Motor neuron (in vitro differentiated cells): ENCODE measurements around the gene MAG. TPM values are rescaled to one million over a fixed set of nuclear protein-coding genes. Genes with fewer than 3 reads are reported as not detected.
A peak's percentile ranks its signal among the peaks of the same experiment; 100 is the strongest.

Experiments used
- ATAC-seq, 8 experiments: fragments of 200-7000 bp; cut with Tn5 transposase; replicated peaks in 6 of 8; 2 replicates each; pipeline ENCODE4 v1.8.0; 2021; ENCODE audit warnings: mild to moderate bottlenecking in 8 of 8, moderate library complexity in 8 of 8
- H3K27ac ChIP-seq, 2 donors: fragments of 250-450 bp; sonication (Bioruptor Pico); 2 replicates each; pipeline ENCODE4 v1.9.0; 2021; ENCODE audit warnings: antibody characterized with exemption in 2 of 2, mild to moderate bottlenecking in 2 of 2, moderate library complexity in 1 of 2
- H3K4me1 ChIP-seq, 2 donors: fragments of 250-450 bp; sonication (Bioruptor Pico); replicated peaks in 1 of 2; 2 replicates each; pipeline ENCODE4 v1.6.1; 2021; ENCODE audit warnings: antibody characterized with exemption in 2 of 2, mild to moderate bottlenecking in 2 of 2, moderate library complexity in 1 of 2
- H3K4me3 ChIP-seq, 5 donors: fragments of 250-450 bp; sonication (Bioruptor Pico); 2 replicates each; pipeline ENCODE4 v1.9.0; 2021; ENCODE audit warnings: antibody characterized with exemption in 5 of 5, mild to moderate bottlenecking in 5 of 5, moderate library complexity in 4 of 5
- WGBS, 10 experiments: fragments of 450-650 bp; shearing (Covaris generic); methylation state at CpG; one replicate each; pipeline ENCODE4 v1.0.0; 2022; 5-methylcytosine and 5-hydroxymethylcytosine counted together
- in situ Hi-C, 9 experiments: fragments of 400-800 bp; cut with MboI; loops; one replicate each; pipeline ENCODE4 v1.15.0; 2021; ENCODE audit warnings: low sequenced_read_pairs in 9 of 9, low pct_unique_long_range_greater_than_20kb in 2 of 9; ENCODE audit not compliant: unreplicated experiment in 9 of 9
- total RNA-seq, 8 experiments: library from RNA; unstranded; fragments of 300-600 nt; gene quantifications; 2 replicates each; pipeline versions ENCODE4 v1.2.3 to v1.2.4, GENCODE V29; 2022

MAG gene
- total RNA-seq, 8 experiments from 2014 or later: 0.42 to 0.73 (median 0.62) TPM; not detected in 5

GRCh38 chr19:35321291-35321690 lies 29.3 kb downstream of the MAG start:
- 55 to 100% (median 95%) methylated on average over 1 to 2 of the region's 2 CpGs; no CpG with 5 or more reads in 2 of the 10 experiments for WGBS, 10 experiments
- peaks cover 17 to 22% of the 10 kb centered on the region in 2 donors for H3K4me1 ChIP-seq
- no peak overlapping the region for H3K27ac ChIP-seq
- in situ Hi-C loops: no loop called here
- H3K4me3 ChIP-seq: no peak overlapping the region
- no peak for ATAC-seq

- no peak overlapping the region for H3K4me3 ChIP-seq
- peaks cover 17 to 20% of the 10 kb centered on the region in 2 donors for H3K4me1 ChIP-seq
- no peak for ATAC-seq
- H3K27ac ChIP-seq: no peak overlapping the region
- 78 to 100% (median 93%) methylated on average over 2 to 9 of the region's 9 CpGs; no CpG with 5 or more reads in 3 of the 10 experiments for WGBS, 10 experiments
- in situ Hi-C loops: no loop called here
These were observed 30.1 kb downstream of the MAG start for GRCh38 chr19:35322014-35322413.

DNA sequence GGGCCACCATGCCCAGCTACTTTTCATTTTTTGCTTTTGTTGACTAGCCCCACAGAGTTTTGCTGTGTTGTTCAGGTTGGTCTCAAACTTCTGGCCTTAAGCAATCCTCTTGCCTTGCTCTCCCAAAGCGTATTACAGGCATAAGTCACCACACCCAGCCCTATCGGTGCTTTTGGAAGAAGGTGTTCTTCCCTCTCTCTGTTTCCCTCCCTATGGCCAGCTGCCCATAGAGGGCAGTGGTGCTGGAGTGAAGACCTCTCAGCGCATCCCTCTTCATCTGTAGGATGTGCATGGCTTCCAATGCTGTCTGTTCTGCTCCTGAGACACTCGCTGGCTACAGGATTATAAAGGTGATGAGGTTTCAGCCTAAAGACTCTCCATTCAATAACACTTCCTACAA lies 35.7 kb downstream of the MAG start:
- 40 to 95% (median 85%) methylated on average over 1 to 4 of the region's 4 CpGs; no CpG with 5 or more reads in 4 of the 10 experiments for WGBS, 10 experiments
- in situ Hi-C loops: no loop called here
- no peaks in the 10 kb centered on the region for H3K4me1 ChIP-seq
- H3K4me3 ChIP-seq: no peak overlapping the region
- no peak overlapping the region for H3K27ac ChIP-seq
- ATAC-seq: peak in 1 of 8 experiments; percentile 42

DNA sequence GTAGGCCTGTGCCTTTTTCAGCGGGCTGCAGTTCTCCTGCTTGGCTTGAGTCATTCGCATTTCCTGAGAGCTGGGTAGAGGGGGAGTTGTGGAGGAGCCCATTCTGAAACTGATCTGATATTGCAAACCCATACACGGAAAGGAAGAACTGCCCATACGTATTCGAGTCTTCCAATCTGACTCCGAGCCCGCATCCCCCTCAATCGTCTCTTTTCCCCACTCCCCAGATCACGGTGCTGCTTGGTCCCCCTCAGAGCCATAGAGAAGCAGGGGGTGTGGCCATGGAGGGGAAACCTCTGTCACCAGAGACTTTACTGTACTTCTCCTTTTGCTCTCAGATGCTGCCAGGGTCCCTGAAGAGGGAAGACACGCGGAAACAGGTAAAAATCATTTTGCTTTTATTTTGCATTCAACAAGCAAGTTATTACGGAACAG lies 36.9 kb downstream of the MAG start, which contains the start of gene CD22:
TSS of gene CD22 (plus strand) at position 337 of the 435 bp plus-strand sequence. CDS start 2,854 bp downstream, outside the sequence.
- no peak for ATAC-seq
- in situ Hi-C loops: no loop called here
- no peaks in the 10 kb centered on the region for H3K4me1 ChIP-seq
- H3K4me3 ChIP-seq: no peak within 1 kb of the TSS
- WGBS, 10 experiments: 61 to 100% (median 80%) methylated on average over 1 to 12 of the region's 12 CpGs; no CpG with 5 or more reads in 2 of the 10 experiments
- no peak within 1 kb of the TSS for H3K27ac ChIP-seq

DNA sequence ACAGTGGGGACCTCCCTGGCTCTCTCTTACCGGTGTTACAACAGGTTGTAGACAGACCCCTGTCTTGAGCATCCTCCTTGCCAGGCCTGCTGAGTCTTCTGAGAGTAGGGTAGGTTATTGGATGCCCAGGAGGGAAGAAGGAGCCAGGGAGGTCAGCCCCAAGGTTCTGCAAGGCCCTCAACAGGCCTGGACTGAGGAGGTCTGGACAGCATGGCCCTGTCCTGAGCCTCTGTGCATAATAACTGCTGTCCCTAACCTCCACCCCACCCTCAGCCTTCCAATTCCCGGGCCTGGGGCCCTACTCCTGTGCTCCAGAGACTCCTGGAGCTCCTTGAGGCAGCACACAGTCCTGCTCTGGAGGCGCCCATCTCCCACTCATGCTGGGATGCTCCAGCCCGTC lies 37.4 kb downstream of the MAG start:
- no peak for ATAC-seq
- whole genome bisulfite sequencing, 10 experiments: 30 to 93% (median 54%) methylated on average over 1 to 2 of the region's 4 CpGs; no CpG with 5 or more reads in 6 of the 10 experiments
- H3K27ac ChIP-seq: no peak overlapping the region
- no peak overlapping the region for H3K4me3 ChIP-seq
- in situ Hi-C loops: no loop called here
- no peaks in the 10 kb centered on the region for H3K4me1 ChIP-seq

GRCh38 chr19:35330475-35330874 lies 38.5 kb downstream of the MAG start:
- Histone ChIP-seq H3K4me1 (no peaks in the 10 kb centered on the region), H3K4me3 (no peak overlapping the region), H3K27ac (no peak overlapping the region)
- in situ Hi-C loops: no loop called here
- ATAC-seq: no peak
- WGBS, 10 experiments: 0 to 68% (median 48%) methylated on average over 1 to 5 of the region's 7 CpGs; no CpG with 5 or more reads in 3 of the 10 experiments

- ATAC-seq: no peak
- Histone ChIP-seq H3K4me3 (no peak overlapping the region), H3K27ac (no peak overlapping the region), H3K4me1 (no peaks in the 10 kb centered on the region)
- in situ Hi-C loops: no loop called here
- 17 to 100% (median 79%) methylated on average over 1 to 9 of the region's 14 CpGs; no CpG with 5 or more reads in 2 of the 10 experiments for WGBS, 10 experiments
These were observed 39.7 kb downstream of the MAG start for GRCh38 chr19:35331551-35332214.

DNA sequence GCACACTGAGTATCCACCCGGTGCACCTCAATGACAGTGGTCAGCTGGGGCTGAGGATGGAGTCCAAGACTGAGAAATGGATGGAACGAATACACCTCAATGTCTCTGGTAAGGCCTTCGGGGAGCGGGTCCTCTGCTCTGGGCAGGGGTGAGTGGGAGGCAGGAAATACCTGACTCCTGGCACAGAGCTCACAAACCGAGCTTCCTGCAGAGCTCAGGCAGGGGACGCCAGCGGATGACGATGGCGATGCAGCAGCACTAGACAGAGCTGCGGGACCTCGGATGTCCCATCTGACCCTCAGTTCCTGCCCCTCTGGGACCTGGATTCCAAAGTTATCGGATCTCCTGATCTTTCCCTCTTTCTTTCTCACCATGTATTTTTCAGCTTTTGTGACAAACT lies 40.9 kb downstream of the MAG start:
- ATAC-seq: no peak
- no peak overlapping the region for H3K4me3 ChIP-seq
- in situ Hi-C loops: no loop called here
- no peaks in the 10 kb centered on the region for H3K4me1 ChIP-seq
- WGBS, 10 experiments: 60 to 86% (median 75%) methylated on average over 1 to 9 of the region's 12 CpGs; no CpG with 5 or more reads in 5 of the 10 experiments
- no peak overlapping the region for H3K27ac ChIP-seq

DNA sequence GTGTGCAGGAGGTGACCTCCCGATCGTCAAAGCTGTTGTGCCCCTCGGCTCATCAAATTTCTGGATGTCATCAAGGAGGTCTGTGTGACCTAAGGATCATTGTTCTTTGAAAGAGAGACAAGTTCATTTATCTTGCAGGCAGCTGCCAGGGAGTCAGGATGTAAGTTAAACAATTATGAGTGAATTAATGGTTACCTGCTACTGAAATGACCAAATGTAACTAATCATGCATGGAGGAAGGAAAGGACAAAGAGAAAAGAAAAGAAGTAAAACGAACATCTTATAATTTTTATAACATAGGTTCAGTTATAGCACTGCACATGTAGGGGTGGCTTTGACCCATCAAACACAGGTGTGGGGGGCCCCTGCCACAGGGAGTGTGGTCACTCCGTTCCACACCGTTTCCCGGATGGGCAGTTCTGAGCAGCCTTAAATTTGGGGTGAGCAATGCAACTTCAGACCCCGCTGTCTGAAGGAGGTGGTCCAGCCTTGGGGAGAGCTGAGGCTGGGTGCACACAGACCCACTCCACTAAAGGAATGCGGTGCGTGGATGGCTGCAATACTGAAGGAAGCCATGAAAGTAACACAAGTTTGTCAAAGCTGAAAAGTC lies 42.3 kb downstream of the MAG start:
- WGBS, 10 experiments: 54 to 100% (median 76%) methylated on average over 1 to 9 of the region's 10 CpGs; no CpG with 5 or more reads in 1 of the 10 experiments
- ATAC-seq: no peak
- in situ Hi-C loops: no loop called here

DNA sequence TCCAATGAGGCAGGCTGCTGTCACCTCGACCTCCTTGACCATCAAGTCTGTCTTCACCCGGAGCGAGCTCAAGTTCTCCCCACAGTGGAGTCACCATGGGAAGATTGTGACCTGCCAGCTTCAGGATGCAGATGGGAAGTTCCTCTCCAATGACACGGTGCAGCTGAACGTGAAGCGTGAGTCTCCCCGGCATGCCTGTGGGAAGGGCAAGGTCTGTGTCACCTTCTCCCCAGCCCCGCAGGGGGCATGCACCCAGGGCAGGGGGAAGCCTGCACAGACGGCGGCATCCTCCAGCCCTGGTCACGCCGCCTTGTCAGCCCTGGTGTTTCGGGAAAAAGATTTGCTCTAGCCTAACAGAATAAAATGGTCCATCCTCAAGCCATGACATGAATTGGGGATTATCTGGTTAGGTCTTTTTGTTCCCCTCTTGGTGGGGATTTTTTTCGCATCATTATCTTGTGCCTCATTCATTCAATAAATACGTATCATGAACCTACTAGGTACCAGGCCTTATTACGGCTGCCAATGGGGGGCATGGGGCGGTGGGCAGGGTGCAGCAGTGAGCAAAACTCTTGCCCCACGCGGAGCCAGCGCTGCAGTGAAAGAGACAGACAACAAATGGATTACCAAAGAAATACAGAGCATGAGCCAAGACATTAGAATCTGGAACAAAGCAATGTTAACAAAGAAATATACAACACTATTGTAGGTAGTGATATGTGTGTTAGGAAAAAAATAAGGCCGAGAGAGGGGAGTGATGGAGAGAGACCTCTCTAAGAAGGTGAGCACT lies 44.4 kb downstream of the MAG start:
- Histone ChIP-seq H3K4me1 (no peaks in the 10 kb centered on the region), H3K4me3 (no peak overlapping the region), H3K27ac (no peak overlapping the region)
- no peak for ATAC-seq
- 0 to 90% (median 79%) methylated on average over 2 to 16 of the region's 21 CpGs; no CpG with 5 or more reads in 1 of the 10 experiments for WGBS, 10 experiments
- in situ Hi-C loops: no loop called here

More for the DNA sequence above, 42.3 kb downstream of the MAG start:
- no peak overlapping the region for H3K27ac ChIP-seq
- no peaks in the 10 kb centered on the region for H3K4me1 ChIP-seq
- H3K4me3 ChIP-seq: no peak overlapping the region

- in situ Hi-C loops: no loop called here
- no peak overlapping the region for H3K27ac ChIP-seq
- H3K4me1 ChIP-seq: no peaks in the 10 kb centered on the region
- H3K4me3 ChIP-seq: no peak overlapping the region
- WGBS, 10 experiments: 48 to 93% (median 88%) methylated on average over 3 to 9 of the region's 25 CpGs; no CpG with 5 or more reads in 2 of the 10 experiments
- no peak for ATAC-seq
These were observed 45.4 kb downstream of the MAG start for GRCh38 chr19:35337097-35337983.

DNA sequence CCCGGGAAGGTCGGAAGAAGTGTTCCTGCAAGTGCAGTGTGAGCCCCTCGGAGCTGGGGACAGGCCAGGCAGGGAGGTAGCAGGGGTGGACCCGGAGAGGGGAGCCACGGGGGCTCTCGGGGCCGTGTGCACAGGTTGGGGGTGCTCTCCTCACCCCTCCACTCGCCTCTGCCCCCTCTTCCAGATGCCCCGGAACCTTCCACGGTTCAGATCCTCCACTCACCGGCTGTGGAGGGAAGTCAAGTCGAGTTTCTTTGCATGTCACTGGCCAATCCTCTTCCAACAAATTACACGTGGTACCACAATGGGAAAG lies 46.0 kb downstream of the MAG start:
- H3K27ac ChIP-seq: no peak overlapping the region
- no peaks in the 10 kb centered on the region for H3K4me1 ChIP-seq
- WGBS, 10 experiments: 0 to 100% (median 50%) methylated on average over 1 to 6 of the region's 13 CpGs; no CpG with 5 or more reads in 5 of the 10 experiments
- in situ Hi-C loops: no loop called here
- no peak for ATAC-seq
- no peak overlapping the region for H3K4me3 ChIP-seq
